Testis (tissue), 2 donors: ENCODE measurements around the gene ZNF584.

ENCODE experiments used
- CTCF ChIP-seq, 3 experiments: fragments of 450-650 bp in 2 of 3; fragments of 200-600 bp in 1 of 3; sonication (generic) in 1 of 3; IDR thresholded peaks; one replicate each; pipeline ENCODE4 v1.5.1; 2016 to 2019; ENCODE audit warnings: antibody characterized with exemption in 3 of 3, mild to moderate bottlenecking in 2 of 3, moderate library complexity in 1 of 3
- POLR2A ChIP-seq: fragments of 450-650 bp; IDR thresholded peaks from one replicate; pipeline ENCODE4 v1.6.1; 2017; ENCODE audit warnings: antibody characterized with exemption, mild to moderate bottlenecking, moderate library complexity

- TF ChIP-seq CTCF (IDR thresholded peaks at IDR 0.05) (no peak), POLR2A (no peak)
These were observed 8.2 kb downstream of the ZNF584 start for GRCh38 chr19:58416604-58417003.
